ENCODE measurements around the gene PLCB2.
A peak's percentile ranks its signal among the peaks of the same experiment; 100 is the strongest.

PLCB2 gene

GRCh38 chr15:40248006-40248783 lies 59.5 kb downstream of the PLCB2 start:
- DNase-seq, result no peak

GRCh38 chr15:40247406-40247971 lies 60.2 kb downstream of the PLCB2 start:
- no peak for DNase-seq

- no peak for DNase-seq
These were observed 61.0 kb downstream of the PLCB2 start for GRCh38 chr15:40246496-40247280.

- no peak for DNase-seq
These were observed 61.9 kb downstream of the PLCB2 start for GRCh38 chr15:40245666-40246450.

- DNase-seq, result no peak
These were observed 62.7 kb downstream of the PLCB2 start for GRCh38 chr15:40244961-40245523.

GRCh38 chr15:40243126-40243810 lies 64.5 kb downstream of the PLCB2 start:
- no peak for DNase-seq

- no peak for DNase-seq
These were observed 65.1 kb downstream of the PLCB2 start for GRCh38 chr15:40242601-40243000.

GRCh38 chr15:40242213-40242599 lies 65.5 kb downstream of the PLCB2 start:
- DNase-seq, result no peak

- no peak for DNase-seq
These were observed 66.2 kb downstream of the PLCB2 start for GRCh38 chr15:40241269-40242212.

GRCh38 chr15:40240619-40241221 lies 67.0 kb downstream of the PLCB2 start:
- no peak for DNase-seq

- DNase-seq, result no peak
These were observed 67.8 kb downstream of the PLCB2 start for GRCh38 chr15:40239693-40240618.

GRCh38 chr15:40239404-40239692 lies 68.4 kb downstream of the PLCB2 start:
- DNase-seq, result no peak

- peak; percentile 34 for DNase-seq
These were observed 69.0 kb downstream of the PLCB2 start, which contains the start of gene PAK6 for GRCh38 chr15:40238532-40239403. Gene PAK6 (plus strand): TSS chr15:40239063. CDS start chr15:40264786, 25,723 bp downstream.
